HepG2 (cell line): ENCODE data around the gene LINGO3.

Experiments
- CBX5 ChIP-seq: sonication (generic); formaldehyde crosslinking; IDR thresholded peaks from 2 replicates; pipeline ENCODE4 v1.4.0; 2020; ENCODE audit warnings: missing genetic modification reagents, borderline replicate concordance
- JUN ChIP-seq: sonication (generic); formaldehyde crosslinking; IDR thresholded peaks from 2 replicates; pipeline ENCODE4 v1.4.0; 2020; ENCODE audit warnings: mild to moderate bottlenecking, missing genetic modification reagents
- KLF12 ChIP-seq: sonication (generic); formaldehyde crosslinking; IDR thresholded peaks from 2 replicates; pipeline ENCODE4 v1.4.0; 2020; ENCODE audit warnings: missing genetic modification reagents, borderline replicate concordance
- PBX3 ChIP-seq: sonication (generic); formaldehyde crosslinking; IDR thresholded peaks from 2 replicates; pipeline ENCODE4 v1.8.1; 2023; ENCODE audit warnings: missing genetic modification reagents, inconsistent platforms, borderline replicate concordance
- REST ChIP-seq, 2 experiments: IDR thresholded peaks; 2 replicates each; pipeline ENCODE4 v1.6.1; 2011 to 2012; ENCODE audit warnings: low read length in 2 of 2, borderline replicate concordance in 1 of 2, low read depth in 1 of 2, mild to moderate bottlenecking in 1 of 2, moderate library complexity in 1 of 2
- TAF1 ChIP-seq: sonication (generic); formaldehyde crosslinking; IDR thresholded peaks from 2 replicates; pipeline ENCODE4 v1.4.0; 2020; ENCODE audit warnings: missing genetic modification reagents
- ZMAT5 ChIP-seq: sonication (generic); formaldehyde crosslinking; IDR thresholded peaks from 2 replicates; pipeline ENCODE4 v1.5.0; 2020; ENCODE audit warnings: mild to moderate bottlenecking, low read depth, missing genetic modification reagents, borderline replicate concordance
- ZNF317 ChIP-seq: sonication (generic); formaldehyde crosslinking; IDR thresholded peaks from 2 replicates; pipeline ENCODE4 v1.5.0; 2020; ENCODE audit warnings: mild to moderate bottlenecking, missing genetic modification reagents
- TF ChIP-seq, protein P1 (sequence below): sonication (generic); formaldehyde crosslinking; IDR thresholded peaks from 2 replicates; pipeline ENCODE4 v1.9.0; 2021; ENCODE audit warnings: missing genetic modification reagents, borderline replicate concordance
- TF ChIP-seq, protein P2 (sequence below), 2 experiments: fragments of 450-650 bp in 1 of 2; sonication (generic) in 1 of 2; formaldehyde crosslinking in 1 of 2; IDR thresholded peaks; 2 replicates each; pipeline versions ENCODE4 v1.6.1 to v1.8.0; 2016 to 2022; ENCODE audit warnings: antibody characterized with exemption in 1 of 2, mild to moderate bottlenecking in 1 of 2, missing genetic modification reagents in 1 of 2
- TF ChIP-seq, protein P3 (sequence below): sonication (generic); formaldehyde crosslinking; IDR thresholded peaks from 2 replicates; pipeline ENCODE4 v1.5.0; 2020; ENCODE audit warnings: mild to moderate bottlenecking, missing genetic modification reagents, moderate library complexity
- TF ChIP-seq, protein P4 (sequence below): sonication (generic); formaldehyde crosslinking; IDR thresholded peaks from 2 replicates; pipeline ENCODE4 v1.8.1; 2023; ENCODE audit warnings: mild to moderate bottlenecking, missing genetic modification reagents

- TF ChIP-seq REST (IDR thresholded peaks at IDR 0.05; ENCODE audit: borderline replicate concordance in 1 of 2, low read depth in 1 of 2, low read length in 2 of 2): no peak
- no peak for TF ChIP-seq PBX3 (CRISPR knock-in tag)
- TF ChIP-seq ZNF317 (CRISPR knock-in tag): no peak
- TF ChIP-seq ZMAT5 (CRISPR knock-in tag): no peak
- TF ChIP-seq CBX5: no peak
- TF ChIP-seq, protein P1, sequence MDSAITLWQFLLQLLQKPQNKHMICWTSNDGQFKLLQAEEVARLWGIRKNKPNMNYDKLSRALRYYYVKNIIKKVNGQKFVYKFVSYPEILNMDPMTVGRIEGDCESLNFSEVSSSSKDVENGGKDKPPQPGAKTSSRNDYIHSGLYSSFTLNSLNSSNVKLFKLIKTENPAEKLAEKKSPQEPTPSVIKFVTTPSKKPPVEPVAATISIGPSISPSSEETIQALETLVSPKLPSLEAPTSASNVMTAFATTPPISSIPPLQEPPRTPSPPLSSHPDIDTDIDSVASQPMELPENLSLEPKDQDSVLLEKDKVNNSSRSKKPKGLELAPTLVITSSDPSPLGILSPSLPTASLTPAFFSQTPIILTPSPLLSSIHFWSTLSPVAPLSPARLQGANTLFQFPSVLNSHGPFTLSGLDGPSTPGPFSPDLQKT (CRISPR knock-in tag): no peak
- TF ChIP-seq, protein P2, sequence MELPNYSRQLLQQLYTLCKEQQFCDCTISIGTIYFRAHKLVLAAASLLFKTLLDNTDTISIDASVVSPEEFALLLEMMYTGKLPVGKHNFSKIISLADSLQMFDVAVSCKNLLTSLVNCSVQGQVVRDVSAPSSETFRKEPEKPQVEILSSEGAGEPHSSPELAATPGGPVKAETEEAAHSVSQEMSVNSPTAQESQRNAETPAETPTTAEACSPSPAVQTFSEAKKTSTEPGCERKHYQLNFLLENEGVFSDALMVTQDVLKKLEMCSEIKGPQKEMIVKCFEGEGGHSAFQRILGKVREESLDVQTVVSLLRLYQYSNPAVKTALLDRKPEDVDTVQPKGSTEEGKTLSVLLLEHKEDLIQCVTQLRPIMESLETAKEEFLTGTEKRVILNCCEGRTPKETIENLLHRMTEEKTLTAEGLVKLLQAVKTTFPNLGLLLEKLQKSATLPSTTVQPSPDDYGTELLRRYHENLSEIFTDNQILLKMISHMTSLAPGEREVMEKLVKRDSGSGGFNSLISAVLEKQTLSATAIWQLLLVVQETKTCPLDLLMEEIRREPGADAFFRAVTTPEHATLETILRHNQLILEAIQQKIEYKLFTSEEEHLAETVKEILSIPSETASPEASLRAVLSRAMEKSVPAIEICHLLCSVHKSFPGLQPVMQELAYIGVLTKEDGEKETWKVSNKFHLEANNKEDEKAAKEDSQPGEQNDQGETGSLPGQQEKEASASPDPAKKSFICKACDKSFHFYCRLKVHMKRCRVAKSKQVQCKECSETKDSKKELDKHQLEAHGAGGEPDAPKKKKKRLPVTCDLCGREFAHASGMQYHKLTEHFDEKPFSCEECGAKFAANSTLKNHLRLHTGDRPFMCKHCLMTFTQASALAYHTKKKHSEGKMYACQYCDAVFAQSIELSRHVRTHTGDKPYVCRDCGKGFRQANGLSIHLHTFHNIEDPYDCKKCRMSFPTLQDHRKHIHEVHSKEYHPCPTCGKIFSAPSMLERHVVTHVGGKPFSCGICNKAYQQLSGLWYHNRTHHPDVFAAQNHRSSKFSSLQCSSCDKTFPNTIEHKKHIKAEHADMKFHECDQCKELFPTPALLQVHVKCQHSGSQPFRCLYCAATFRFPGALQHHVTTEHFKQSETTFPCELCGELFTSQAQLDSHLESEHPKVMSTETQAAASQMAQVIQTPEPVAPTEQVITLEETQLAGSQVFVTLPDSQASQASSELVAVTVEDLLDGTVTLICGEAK (IDR thresholded peaks at IDR 0.05): no peak
- TF ChIP-seq, protein P2 (CRISPR knock-in tag; IDR thresholded peaks at IDR 0.05): no peak
- no peak for TF ChIP-seq TAF1 (CRISPR knock-in tag)
- TF ChIP-seq, protein P3, sequence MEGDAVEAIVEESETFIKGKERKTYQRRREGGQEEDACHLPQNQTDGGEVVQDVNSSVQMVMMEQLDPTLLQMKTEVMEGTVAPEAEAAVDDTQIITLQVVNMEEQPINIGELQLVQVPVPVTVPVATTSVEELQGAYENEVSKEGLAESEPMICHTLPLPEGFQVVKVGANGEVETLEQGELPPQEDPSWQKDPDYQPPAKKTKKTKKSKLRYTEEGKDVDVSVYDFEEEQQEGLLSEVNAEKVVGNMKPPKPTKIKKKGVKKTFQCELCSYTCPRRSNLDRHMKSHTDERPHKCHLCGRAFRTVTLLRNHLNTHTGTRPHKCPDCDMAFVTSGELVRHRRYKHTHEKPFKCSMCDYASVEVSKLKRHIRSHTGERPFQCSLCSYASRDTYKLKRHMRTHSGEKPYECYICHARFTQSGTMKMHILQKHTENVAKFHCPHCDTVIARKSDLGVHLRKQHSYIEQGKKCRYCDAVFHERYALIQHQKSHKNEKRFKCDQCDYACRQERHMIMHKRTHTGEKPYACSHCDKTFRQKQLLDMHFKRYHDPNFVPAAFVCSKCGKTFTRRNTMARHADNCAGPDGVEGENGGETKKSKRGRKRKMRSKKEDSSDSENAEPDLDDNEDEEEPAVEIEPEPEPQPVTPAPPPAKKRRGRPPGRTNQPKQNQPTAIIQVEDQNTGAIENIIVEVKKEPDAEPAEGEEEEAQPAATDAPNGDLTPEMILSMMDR (CRISPR knock-in tag): no peak
- TF ChIP-seq JUN: no peak
- TF ChIP-seq, protein P4, sequence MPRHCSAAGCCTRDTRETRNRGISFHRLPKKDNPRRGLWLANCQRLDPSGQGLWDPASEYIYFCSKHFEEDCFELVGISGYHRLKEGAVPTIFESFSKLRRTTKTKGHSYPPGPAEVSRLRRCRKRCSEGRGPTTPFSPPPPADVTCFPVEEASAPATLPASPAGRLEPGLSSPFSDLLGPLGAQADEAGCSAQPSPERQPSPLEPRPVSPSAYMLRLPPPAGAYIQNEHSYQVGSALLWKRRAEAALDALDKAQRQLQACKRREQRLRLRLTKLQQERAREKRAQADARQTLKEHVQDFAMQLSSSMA: no peak
- no peak for TF ChIP-seq KLF12 (CRISPR knock-in tag)
Measured at GRCh38 chr19:2336528-2337328, 28.8 kb upstream of the LINGO3 start.
